IPS DF 4.7 (cell line): Measurements from ENCODE around the gene ACCSL.

Experiments used
- DNase-seq: peaks from one replicate; pipeline ENCODE4 v3.0.0-alpha.2; 2013; ENCODE audit warnings: low spot score; ENCODE audit errors: extremely low read depth

ACCSL gene

GRCh38 chr11:44057340-44057739 lies 9.6 kb downstream of the ACCSL start:
- DNase-seq = no peak

GRCh38 chr11:44058275-44058674 lies 10.5 kb downstream of the ACCSL start:
- DNase-seq = no peak

GRCh38 chr11:44065161-44065661 lies 17.4 kb downstream of the ACCSL start:
- DNase-seq = peak; percentile 58

- DNase-seq = no peak
Measured at GRCh38 chr11:44065841-44066731, 18.3 kb downstream of the ACCSL start, which contains the start of gene ACCS. ACCS (plus strand) TSS chr11:44066270; CDS start chr11:44067628, 1,358 bp downstream.

- no peak for DNase-seq
Measured at GRCh38 chr11:44066732-44067141, 19.0 kb downstream of the ACCSL start.

GRCh38 chr11:44067266-44067665 lies 19.5 kb downstream of the ACCSL start:
- no peak for DNase-seq

GRCh38 chr11:44068180-44068579 lies 20.4 kb downstream of the ACCSL start:
- no peak for DNase-seq

GRCh38 chr11:44071157-44071556 lies 23.4 kb downstream of the ACCSL start:
- DNase-seq = no peak

- DNase-seq = no peak
Measured at GRCh38 chr11:44072757-44073658, 25.2 kb downstream of the ACCSL start.

- no peak for DNase-seq
Measured at GRCh38 chr11:44078794-44079193, 31.0 kb downstream of the ACCSL start.

- no peak for DNase-seq
Measured at GRCh38 chr11:44079376-44079775, 31.6 kb downstream of the ACCSL start.

- DNase-seq = no peak
Measured at GRCh38 chr11:44080951-44081350, 33.2 kb downstream of the ACCSL start.

GRCh38 chr11:44082645-44083044 lies 34.9 kb downstream of the ACCSL start:
- no peak for DNase-seq

- no peak for DNase-seq
Measured at GRCh38 chr11:44083433-44083832, 35.7 kb downstream of the ACCSL start.

GRCh38 chr11:44083906-44084305 lies 36.1 kb downstream of the ACCSL start:
- DNase-seq = no peak

GRCh38 chr11:44085330-44085729 lies 37.5 kb downstream of the ACCSL start:
- no peak for DNase-seq

GRCh38 chr11:44088377-44088776 lies 40.6 kb downstream of the ACCSL start:
- DNase-seq = no peak

GRCh38 chr11:44088871-44089270 lies 41.1 kb downstream of the ACCSL start:
- no peak for DNase-seq

- DNase-seq = no peak
Measured at GRCh38 chr11:44090539-44090938, 42.8 kb downstream of the ACCSL start.

GRCh38 chr11:44094260-44094868 lies 46.6 kb downstream of the ACCSL start:
- no peak for DNase-seq
